Prostate gland (tissue), 2 donors: ENCODE data around the gene ABHD16B. TPM values are rescaled to one million over a fixed set of nuclear protein-coding genes. Genes with fewer than 3 reads are reported as not detected.

ENCODE experiments used
- DNase-seq: peaks from one replicate; pipeline ENCODE4 v3.0.0-alpha.2; 2019; ENCODE audit warnings: low spot score
- H3K27ac ChIP-seq, 2 donors: fragments of 200-600 bp; sonication (generic); 2 replicates each; pipeline ENCODE4 v1.5.1; 2017 to 2019
- H3K27me3 ChIP-seq: fragments of 200-600 bp; sonication (generic); replicated peaks from 2 replicates; pipeline ENCODE4 v1.5.1; 2019; ENCODE audit not compliant: insufficient read depth
- H3K36me3 ChIP-seq, 2 donors: fragments of 200-600 bp; sonication (generic); 1 replicate in 1 of 2; 2 replicates in 1 of 2; pipeline versions ENCODE4 v1.5.1 to v1.8.1; 2017 to 2019
- H3K4me1 ChIP-seq: fragments of 200-600 bp; sonication (generic); replicated peaks from 2 replicates; pipeline ENCODE4 v1.5.1; 2019
- H3K4me3 ChIP-seq, 2 donors: fragments of 200-600 bp; sonication (generic); 2 replicates each; pipeline ENCODE4 v1.5.1; 2017 to 2019
- H3K9me3 ChIP-seq: fragments of 200-600 bp; sonication (generic); 2 replicates; pipeline ENCODE4 v1.5.1; 2017
- CTCF ChIP-seq, 4 experiments: fragments of 200-600 bp in 2 of 4; fragments of 450-650 bp in 2 of 4; sonication (generic) in 2 of 4; IDR thresholded peaks; 1 replicate in 3 of 4; 2 replicates in 1 of 4; pipeline ENCODE4 v1.5.1; 2016 to 2019; ENCODE audit warnings: antibody characterized with exemption in 4 of 4, mild to moderate bottlenecking in 2 of 4, moderate library complexity in 2 of 4
- POLR2A ChIP-seq: fragments of 450-650 bp; IDR thresholded peaks from one replicate; pipeline ENCODE4 v1.6.1; 2016; ENCODE audit warnings: antibody characterized with exemption, mild to moderate bottlenecking
- POLR2AphosphoS5 ChIP-seq: sonication (generic); formaldehyde crosslinking; IDR thresholded peaks from one replicate; pipeline ENCODE4 v1.6.1; 2017; ENCODE audit warnings: antibody characterized with exemption
- WGBS: methylation state at CpG from one replicate; pipeline ENCODE4 v1.1.5; 2018; 5-methylcytosine and 5-hydroxymethylcytosine counted together
- intact Hi-C: fragments of 100-400 bp; cut with DNase I; formaldehyde crosslinking; loops from one replicate; pipeline ENCODE4 v1.14.2; 2022
- small RNA-seq, 2 donors: library from RNA; depleted of rRNA; stranded (forward); fragments of <200 nt; gene quantifications; one replicate each; pipeline ENCODE3, GENCODE V24; 2016
- total RNA-seq, 2 donors: library from RNA; depleted of rRNA; stranded (reverse); fragments of >200 nt; gene quantifications; one replicate each; pipeline ENCODE4 v1.1.0, GENCODE V29; 2016

Gene ABHD16B
- total RNA-seq, 2 donors from 2014 or later, result 1.6 TPM; not detected in 1

DNA sequence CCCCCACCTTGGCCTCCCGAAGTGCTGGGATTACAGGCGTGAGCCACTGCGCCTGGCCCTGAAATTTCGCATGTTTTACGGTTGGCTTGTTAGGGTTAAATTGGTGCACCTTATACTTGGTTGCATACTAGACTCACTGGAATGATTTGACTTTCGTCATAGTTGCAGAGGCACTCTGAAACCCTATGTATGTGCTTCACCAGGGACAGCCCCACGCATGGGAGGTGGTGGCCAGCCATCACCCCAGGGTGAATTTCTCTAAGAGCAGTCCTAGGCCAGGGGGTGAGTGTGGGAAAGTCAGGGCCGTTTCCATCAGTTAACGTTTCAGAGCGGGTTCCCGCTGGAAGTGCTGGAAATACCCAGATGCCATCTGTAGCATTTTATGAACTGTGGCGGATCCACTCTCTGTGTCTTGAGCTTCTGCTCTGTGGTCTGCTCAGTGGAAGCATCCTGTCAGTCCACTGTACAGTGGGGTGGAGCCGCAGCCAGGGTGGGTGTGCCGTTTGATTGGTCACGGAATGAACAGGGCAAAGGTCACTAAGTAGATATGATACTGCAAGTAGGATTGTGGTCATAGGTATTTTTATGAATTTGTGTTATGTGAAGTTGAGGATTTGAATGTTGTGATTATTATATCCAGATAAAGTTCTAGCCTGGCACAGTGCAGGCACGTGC is 46.8 kb downstream of the ABHD16B start:
- DNase-seq, result no peak
- H3K36me3 ChIP-seq, result no peaks in the 10 kb centered on the region
- WGBS, result 77% methylated on average over 16 of the region's 16 CpGs

GRCh38 chr20:63911176-63911575 is 49.9 kb downstream of the ABHD16B start:
- Histone ChIP-seq H3K4me3 (no peak overlapping the region), H3K9me3 (no peaks in the 10 kb centered on the region), H3K27me3 (no peaks in the 10 kb centered on the region), H3K36me3 (no peaks in the 10 kb centered on the region), H3K4me1 (peaks cover 3% of the 10 kb centered on the region), H3K27ac (peak overlapping the region; percentile 2 to 21)
- DNase-seq, result peak; percentile 65
- TF ChIP-seq POLR2AphosphoS5 (peak; percentile 31), POLR2A (peak; percentile 37), CTCF (IDR thresholded peaks at IDR 0.05) (no peak)
- 7% methylated on average over 12 of the region's 12 CpGs for WGBS
- intact Hi-C loops, result no loop called here

More for the DNA sequence above, 46.8 kb downstream of the ABHD16B start:
- H3K9me3 ChIP-seq, result no peaks in the 10 kb centered on the region
- peaks cover 3% of the 10 kb centered on the region for H3K4me1 ChIP-seq
- H3K27ac ChIP-seq, result no peak overlapping the region
- intact Hi-C loops, result loop anchor here (5.0 kb wide), 1 partner anchor 64 kb away; no protein-coding TSS in a partner anchor
- H3K4me3 ChIP-seq, result no peak overlapping the region
- TF ChIP-seq POLR2A (no peak), POLR2AphosphoS5 (no peak), CTCF (IDR thresholded peaks at IDR 0.05) (no peak)
- no peaks in the 10 kb centered on the region for H3K27me3 ChIP-seq

Small RNA genes within 50 kb of the gene (small RNA-seq; reads per million reads assigned to genes)
- gene RNU1-134P, result 0 reads per million in 2 donors

Other genes with a start within 250 kb of the ABHD16B start
- gene GMEB2, start 234.4 kb upstream of the ABHD16B start, total RNA-seq, result 10 to 100 TPM; 18.4 to 27.9 TPM
- gene STMN3, start 208.1 kb upstream of the ABHD16B start, total RNA-seq, result 10 to 100 TPM; 21.2 to 24.5 TPM
- 10 to 100 TPM; 21.8 to 42.6 TPM for gene RTEL1, start 203.2 kb upstream of the ABHD16B start, total RNA-seq
- 10 to 100 TPM in 1 of 2 donors, 1 to 10 TPM in 1; 6.7 to 12.2 TPM for gene TNFRSF6B, start 164.8 kb upstream of the ABHD16B start, total RNA-seq
- 10 to 100 TPM; 36.8 to 50.8 TPM for gene ARFRP1, start 153.5 kb upstream of the ABHD16B start, total RNA-seq
- gene ZGPAT, start 153.5 kb upstream of the ABHD16B start, total RNA-seq, result 10 to 100 TPM; 29.3 to 55.5 TPM
- 10 to 100 TPM; 35.0 to 44.4 TPM for gene LIME1, start 124.8 kb upstream of the ABHD16B start, total RNA-seq
- 100 to 1,000 TPM; 140 to 155 TPM for gene SLC2A4RG, start 121.7 kb upstream of the ABHD16B start, total RNA-seq
- gene ZBTB46, start 30.2 kb upstream of the ABHD16B start, total RNA-seq, result 10 to 100 TPM in 1 of 2 donors, 1 to 10 TPM in 1; 7.9 to 12.2 TPM
- 100 to 1,000 TPM; 105 to 127 TPM for gene TPD52L2, start 3.8 kb downstream of the ABHD16B start, total RNA-seq
- gene DNAJC5, start 33.6 kb downstream of the ABHD16B start, total RNA-seq, result 10 to 100 TPM; 44.4 to 66.6 TPM
- gene UCKL1, start 94.9 kb downstream of the ABHD16B start, total RNA-seq, result 10 to 100 TPM; 46.6 to 66.2 TPM
- 10 to 100 TPM; 12.2 to 24.6 TPM for gene ZNF512B, start 108.4 kb downstream of the ABHD16B start, total RNA-seq
- 10 to 100 TPM in 1 of 2 donors, 1 to 10 TPM in 1; 6.0 to 14.7 TPM for gene SAMD10, start 118.1 kb downstream of the ABHD16B start, total RNA-seq
- gene PRPF6, start 119.6 kb downstream of the ABHD16B start, total RNA-seq, result 10 to 100 TPM; 60.9 to 99.6 TPM
- 1 to 10 TPM in 1 of 2 donors, under 1 TPM in 1; 0.64 to 3.1 TPM for gene C20orf204, start 174.7 kb downstream of the ABHD16B start, total RNA-seq
- 10 to 100 TPM in 1 of 2 donors, 1 to 10 TPM in 1; 4.7 to 12.8 TPM for gene SOX18, start 188.1 kb downstream of the ABHD16B start, total RNA-seq
- 10 to 100 TPM; 45.0 to 69.5 TPM for gene TCEA2, start 201.7 kb downstream of the ABHD16B start, total RNA-seq
- 10 to 100 TPM; 13.3 to 15.1 TPM for gene RGS19, start 218.0 kb downstream of the ABHD16B start, total RNA-seq
- gene OPRL1, start 218.6 kb downstream of the ABHD16B start, total RNA-seq, result 1 to 10 TPM; 1.5 to 2.9 TPM
- 10 to 100 TPM in 1 of 2 donors, not detected in 1; 10.2 TPM for gene LKAAEAR1, start 222.9 kb downstream of the ABHD16B start, total RNA-seq
- not detected for gene NPBWR2, start 246.1 kb downstream of the ABHD16B start, total RNA-seq